Epithelial cell of esophagus (primary cell): ENCODE results near the gene BRD9.
"Not testable (repeated sequence)": the region's sequence is repeated elsewhere in the genome, so short reads cannot be mapped to it uniquely, and the experiment has no call there.

Experiments used
- DNase-seq: peaks from one replicate; pipeline ENCODE4 v3.0.0; 2010; ENCODE audit warnings: low read depth
- H3K4me3 ChIP-seq: 2 replicates; pipeline ENCODE4 v1.5.1; 2011; ENCODE audit warnings: mild to moderate bottlenecking, low read length, control low read depth
- CTCF ChIP-seq: IDR thresholded peaks from 2 replicates; pipeline ENCODE4 v1.5.1; 2011; ENCODE audit warnings: low read depth, mild to moderate bottlenecking, low read length, control low read depth, inconsistent platforms; ENCODE audit not compliant: insufficient read depth; ENCODE audit errors: missing control alignments

Gene BRD9

GRCh38 chr5:854217-854616 is 38.4 kb downstream of the BRD9 start:
- no peak for DNase-seq
- no peak for TF ChIP-seq CTCF
- H3K4me3 ChIP-seq = no peak overlapping the region

- H3K4me3 ChIP-seq = not testable (repeated sequence)
Measured at GRCh38 chr5:853416-854090, 39.0 kb downstream of the BRD9 start.

GRCh38 chr5:852431-853401 is 39.9 kb downstream of the BRD9 start:
- no peak overlapping the region for H3K4me3 ChIP-seq
- TF ChIP-seq CTCF = no peak
- no peak for DNase-seq

More at GRCh38 chr5:853416-854090, 39.0 kb downstream of the BRD9 start:
- not testable (repeated sequence) for DNase-seq

- TF ChIP-seq CTCF = no peak
Measured at GRCh38 chr5:852018-852417, 40.6 kb downstream of the BRD9 start.

GRCh38 chr5:851553-851952 is 41.0 kb downstream of the BRD9 start:
- TF ChIP-seq CTCF = no peak
- DNase-seq = no peak
- no peak overlapping the region for H3K4me3 ChIP-seq

More at GRCh38 chr5:852018-852417, 40.6 kb downstream of the BRD9 start:
- DNase-seq = no peak
- no peak overlapping the region for H3K4me3 ChIP-seq

GRCh38 chr5:851076-851475 is 41.5 kb downstream of the BRD9 start:
- no peak overlapping the region for H3K4me3 ChIP-seq
- no peak for TF ChIP-seq CTCF
- no peak for DNase-seq

- no peak for DNase-seq
- TF ChIP-seq CTCF = no peak
- H3K4me3 ChIP-seq = no peak within 1 kb of the TSS
Measured at GRCh38 chr5:850511-851006, 42.0 kb downstream of the BRD9 start, which contains the start of gene ZDHHC11. ZDHHC11 (minus strand) TSS chr5:850986; CDS start chr5:850602, 384 bp downstream.
